Stimulated activated CD8-positive, alpha-beta memory T cell treated with anti-CD3 and anti-CD28 coated beads, Interleukin-15, amount 100 ng/mL, for 48 hours (primary cell): ENCODE data around the gene GPS1.

ENCODE experiments used
- DNase-seq, 2 donors: peaks; one replicate each; pipeline ENCODE4 v3.0.0-alpha.2; 2020; ENCODE audit warnings: low read depth in 2 of 2

Gene GPS1

GRCh38 chr17:82078433-82078832, 26.7 kb downstream of the GPS1 start:
- DNase-seq = no peak

GRCh38 chr17:82079001-82079677, 27.4 kb downstream of the GPS1 start:
- DNase-seq = no peak

- no peak for DNase-seq
These were observed 28.5 kb downstream of the GPS1 start for GRCh38 chr17:82080048-82080788.

- no peak for DNase-seq
These were observed 29.2 kb downstream of the GPS1 start for GRCh38 chr17:82080789-82081464.

GRCh38 chr17:82081546-82081945, 29.8 kb downstream of the GPS1 start:
- DNase-seq = no peak

- no peak for DNase-seq
These were observed 30.3 kb downstream of the GPS1 start for GRCh38 chr17:82081966-82082365.

GRCh38 chr17:82082456-82082855, 30.8 kb downstream of the GPS1 start:
- DNase-seq = no peak

GRCh38 chr17:82083009-82083408, 31.3 kb downstream of the GPS1 start:
- DNase-seq = no peak

GRCh38 chr17:82083533-82084359, 32.0 kb downstream of the GPS1 start:
- DNase-seq = no peak

GRCh38 chr17:82084373-82085030, 32.8 kb downstream of the GPS1 start:
- DNase-seq = no peak

- DNase-seq = no peak
These were observed 33.5 kb downstream of the GPS1 start for GRCh38 chr17:82085031-82085861.

- no peak for DNase-seq
These were observed 34.5 kb downstream of the GPS1 start for GRCh38 chr17:82085931-82086764.

GRCh38 chr17:82086941-82087906, 35.5 kb downstream of the GPS1 start:
- no peak for DNase-seq

- no peak for DNase-seq
These were observed 36.5 kb downstream of the GPS1 start for GRCh38 chr17:82087961-82088837.

GRCh38 chr17:82088838-82089722, 37.4 kb downstream of the GPS1 start:
- no peak for DNase-seq
